ENCODE measurements around the gene AGL. TPM values are rescaled to one million over a fixed set of nuclear protein-coding genes. Genes with fewer than 3 reads are reported as not detected.

The AGL gene
- total RNA-seq, 4 donors from 2014 or later: 23.2 to 57.3 (median 34.7) TPM

GRCh38 chr1:99942723-99943122 lies 92.6 kb downstream of the AGL start:
- Histone ChIP-seq H3K27me3 (no peaks in the 10 kb centered on the region), H3K4me3 (replicated peaks in 1 of 3) (no peak overlapping the region), H3K36me3 (no peaks in the 10 kb centered on the region), H3K4me1 (no peaks in the 10 kb centered on the region), H3K9me3 (no peaks in the 10 kb centered on the region), H3K27ac (no peak overlapping the region)
- intact Hi-C loops (cut with DNase I): no loop called here
- DNase-seq: no peak
- TF ChIP-seq CTCF (IDR thresholded peaks at IDR 0.05) (no peak), POLR2A (IDR thresholded peaks at IDR 0.05) (no peak)
- WGBS, 2 donors: 94 to 97% methylated on average over 1 of the region's 1 CpG

GRCh38 chr1:99943223-99943794 lies 93.1 kb downstream of the AGL start:
- Histone ChIP-seq H3K9me3 (no peaks in the 10 kb centered on the region), H3K27me3 (no peaks in the 10 kb centered on the region), H3K27ac (no peak overlapping the region), H3K4me3 (replicated peaks in 1 of 3) (no peak overlapping the region), H3K36me3 (no peaks in the 10 kb centered on the region), H3K4me1 (no peaks in the 10 kb centered on the region)
- intact Hi-C loops (cut with DNase I): no loop called here
- DNase-seq: peak in 1 of 2 donors; percentile 1
- 48 to 57% methylated on average over 7 of the region's 7 CpGs for WGBS, 2 donors
- TF ChIP-seq CTCF (IDR thresholded peaks at IDR 0.05) (no peak), POLR2A (IDR thresholded peaks at IDR 0.05) (no peak)

- H3K4me1 ChIP-seq: no peaks in the 10 kb centered on the region
- no peaks in the 10 kb centered on the region for H3K36me3 ChIP-seq
- H3K27me3 ChIP-seq: no peaks in the 10 kb centered on the region
- H3K9me3 ChIP-seq: no peaks in the 10 kb centered on the region
- no peak overlapping the region for H3K27ac ChIP-seq
- DNase-seq: no peak
- intact Hi-C loops (cut with DNase I): no loop called here
- whole genome bisulfite sequencing, 2 donors: 88 to 100% methylated on average over 1 of the region's 1 CpG
- H3K4me3 ChIP-seq (replicated peaks in 1 of 3): no peak overlapping the region
- TF ChIP-seq POLR2A (IDR thresholded peaks at IDR 0.05): no peak
- TF ChIP-seq CTCF (IDR thresholded peaks at IDR 0.05): no peak
Observed at GRCh38 chr1:99944192-99944591, 94.0 kb downstream of the AGL start.

- no peaks in the 10 kb centered on the region for H3K27me3 ChIP-seq
- DNase-seq: no peak
- H3K4me3 ChIP-seq (replicated peaks in 1 of 3): no peak overlapping the region
- no peaks in the 10 kb centered on the region for H3K4me1 ChIP-seq
- no peaks in the 10 kb centered on the region for H3K36me3 ChIP-seq
- intact Hi-C loops (cut with DNase I): no loop called here
- WGBS, 2 donors: 55 to 78% methylated on average over 1 of the region's 1 CpG
- TF ChIP-seq POLR2A (IDR thresholded peaks at IDR 0.05) (no peak), CTCF (IDR thresholded peaks at IDR 0.05) (no peak)
- H3K9me3 ChIP-seq: no peaks in the 10 kb centered on the region
- no peak overlapping the region for H3K27ac ChIP-seq
Observed at GRCh38 chr1:99945174-99945573, 95.0 kb downstream of the AGL start.

GRCh38 chr1:99950486-99950885 lies 100.3 kb downstream of the AGL start:
- 84 to 88% methylated on average over 3 of the region's 3 CpGs for WGBS, 2 donors
- TF ChIP-seq CTCF (IDR thresholded peaks at IDR 0.05) (no peak), POLR2A (IDR thresholded peaks at IDR 0.05) (no peak)
- intact Hi-C loops (cut with DNase I): no loop called here
- H3K4me1 ChIP-seq: no peaks in the 10 kb centered on the region
- H3K9me3 ChIP-seq: no peaks in the 10 kb centered on the region
- no peaks in the 10 kb centered on the region for H3K36me3 ChIP-seq
- no peak overlapping the region for H3K27ac ChIP-seq
- H3K4me3 ChIP-seq (replicated peaks in 1 of 3): no peak overlapping the region
- no peaks in the 10 kb centered on the region for H3K27me3 ChIP-seq
- no peak for DNase-seq
